GM12878 (cell line): ENCODE measurements around the gene RETREG1.

ENCODE experiments used
- EP300 ChIP-seq, 2 experiments: fragments of 150-350 bp in 1 of 2; IDR thresholded peaks; 2 replicates each; pipeline ENCODE4 v1.6.1; 2011 to 2012; ENCODE audit warnings: low read depth in 2 of 2, low read length in 2 of 2, borderline replicate concordance in 1 of 2, improper control_type of control experiment in 1 of 2, inconsistent platforms in 1 of 2; ENCODE audit not compliant: control insufficient read depth in 1 of 2
- JUND ChIP-seq: IDR thresholded peaks from 2 replicates; pipeline ENCODE4 v1.6.1; 2012; ENCODE audit warnings: low read depth, mild to moderate bottlenecking, low read length, improper control_type of control experiment, moderate library complexity
- MXI1 ChIP-seq: fragments of 150-350 bp; IDR thresholded peaks from 2 replicates; pipeline ENCODE4 v1.6.1; 2011; ENCODE audit warnings: low read depth, mild to moderate bottlenecking, inconsistent platforms, low read length, improper control_type of control experiment
- NR2C2 ChIP-seq: IDR thresholded peaks from 2 replicates; pipeline ENCODE4 v1.6.1; 2011; ENCODE audit warnings: borderline replicate concordance, low read depth; ENCODE audit not compliant: control insufficient read depth, insufficient read length
- POLR2A ChIP-seq: IDR thresholded peaks from 2 replicates; pipeline ENCODE4 v1.6.1; 2011; ENCODE audit warnings: low read depth, mild to moderate bottlenecking, low read length
- SMC3 ChIP-seq: IDR thresholded peaks from 2 replicates; pipeline ENCODE4 v1.6.1; 2011; ENCODE audit warnings: low read length, improper control_type of control experiment, borderline replicate concordance
- STAT3 ChIP-seq: IDR thresholded peaks from 2 replicates; pipeline ENCODE4 v1.6.1; 2011; ENCODE audit warnings: low read depth, low read length, improper control_type of control experiment
- TF ChIP-seq, protein P1 (sequence below): fragments of 450-650 bp; IDR thresholded peaks from 2 replicates; pipeline ENCODE4 v1.6.1; 2017; ENCODE audit warnings: mild to moderate bottlenecking
- TF ChIP-seq, protein P2 (sequence below), 3 experiments: IDR thresholded peaks in 2 of 3; conservative IDR thresholded peaks in 1 of 3; 2 replicates each; pipeline ENCODE4 v1.5.1; 2011; ENCODE audit warnings: low read depth in 3 of 3, low read length in 3 of 3, mild to moderate bottlenecking in 3 of 3, control low read depth in 2 of 3, moderate library complexity in 2 of 3, inconsistent platforms in 1 of 3, mixed read lengths in 1 of 3; ENCODE audit not compliant: control insufficient read depth in 2 of 3, insufficient read depth in 1 of 3; ENCODE audit errors: extremely low read depth in 1 of 3
- TF ChIP-seq, protein P3 (sequence below): fragments of 450-650 bp; IDR thresholded peaks from 2 replicates; pipeline ENCODE4 v1.6.1; 2017; ENCODE audit warnings: mild to moderate bottlenecking, low read depth, inconsistent platforms; ENCODE audit not compliant: poor library complexity, severe bottlenecking
- TF ChIP-seq, protein P4 (sequence below): IDR thresholded peaks from 2 replicates; pipeline ENCODE4 v1.6.1; 2012; ENCODE audit warnings: mild to moderate bottlenecking, low read depth, low read length

DNA sequence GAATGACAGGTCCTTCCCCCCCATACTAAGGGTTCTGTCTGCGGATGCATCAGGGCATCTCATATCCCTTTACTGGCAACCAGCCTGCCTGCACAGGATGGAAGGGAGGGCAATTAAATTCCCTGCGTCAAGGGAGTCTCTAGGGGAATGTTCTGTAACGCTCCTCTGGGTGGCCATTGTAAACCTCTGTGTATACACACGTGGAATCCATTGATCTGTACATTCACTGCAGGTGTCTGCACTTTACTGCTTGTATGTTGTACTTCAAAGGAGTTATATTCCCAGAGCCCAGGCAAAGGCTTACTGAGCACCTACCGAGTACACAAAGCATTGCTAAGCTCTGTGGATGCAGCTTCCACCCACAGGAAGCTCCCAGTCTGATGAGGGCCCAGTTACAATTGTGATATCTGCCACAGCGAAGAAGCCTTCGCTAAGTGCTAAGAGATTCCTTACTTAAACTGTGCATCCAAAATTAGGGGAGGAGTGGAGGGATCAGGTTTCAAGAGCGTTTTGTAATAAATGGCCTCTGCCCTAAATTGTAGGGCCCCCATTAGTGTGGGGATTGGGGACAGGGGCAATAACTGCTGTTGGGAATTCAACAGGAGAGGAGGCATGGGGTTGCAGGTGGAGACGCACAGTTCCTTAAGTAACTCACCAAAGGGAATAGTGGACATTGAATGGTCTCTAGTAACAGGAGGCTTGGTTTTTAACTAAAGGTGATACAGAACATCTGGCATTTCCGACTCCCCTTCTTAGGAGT, 1.5 kb upstream of the RETREG1 start:
- TF ChIP-seq POLR2A = no peak
- TF ChIP-seq, protein P1, sequence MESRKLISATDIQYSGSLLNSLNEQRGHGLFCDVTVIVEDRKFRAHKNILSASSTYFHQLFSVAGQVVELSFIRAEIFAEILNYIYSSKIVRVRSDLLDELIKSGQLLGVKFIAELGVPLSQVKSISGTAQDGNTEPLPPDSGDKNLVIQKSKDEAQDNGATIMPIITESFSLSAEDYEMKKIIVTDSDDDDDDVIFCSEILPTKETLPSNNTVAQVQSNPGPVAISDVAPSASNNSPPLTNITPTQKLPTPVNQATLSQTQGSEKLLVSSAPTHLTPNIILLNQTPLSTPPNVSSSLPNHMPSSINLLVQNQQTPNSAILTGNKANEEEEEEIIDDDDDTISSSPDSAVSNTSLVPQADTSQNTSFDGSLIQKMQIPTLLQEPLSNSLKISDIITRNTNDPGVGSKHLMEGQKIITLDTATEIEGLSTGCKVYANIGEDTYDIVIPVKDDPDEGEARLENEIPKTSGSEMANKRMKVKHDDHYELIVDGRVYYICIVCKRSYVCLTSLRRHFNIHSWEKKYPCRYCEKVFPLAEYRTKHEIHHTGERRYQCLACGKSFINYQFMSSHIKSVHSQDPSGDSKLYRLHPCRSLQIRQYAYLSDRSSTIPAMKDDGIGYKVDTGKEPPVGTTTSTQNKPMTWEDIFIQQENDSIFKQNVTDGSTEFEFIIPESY = no peak
- TF ChIP-seq, protein P2, sequence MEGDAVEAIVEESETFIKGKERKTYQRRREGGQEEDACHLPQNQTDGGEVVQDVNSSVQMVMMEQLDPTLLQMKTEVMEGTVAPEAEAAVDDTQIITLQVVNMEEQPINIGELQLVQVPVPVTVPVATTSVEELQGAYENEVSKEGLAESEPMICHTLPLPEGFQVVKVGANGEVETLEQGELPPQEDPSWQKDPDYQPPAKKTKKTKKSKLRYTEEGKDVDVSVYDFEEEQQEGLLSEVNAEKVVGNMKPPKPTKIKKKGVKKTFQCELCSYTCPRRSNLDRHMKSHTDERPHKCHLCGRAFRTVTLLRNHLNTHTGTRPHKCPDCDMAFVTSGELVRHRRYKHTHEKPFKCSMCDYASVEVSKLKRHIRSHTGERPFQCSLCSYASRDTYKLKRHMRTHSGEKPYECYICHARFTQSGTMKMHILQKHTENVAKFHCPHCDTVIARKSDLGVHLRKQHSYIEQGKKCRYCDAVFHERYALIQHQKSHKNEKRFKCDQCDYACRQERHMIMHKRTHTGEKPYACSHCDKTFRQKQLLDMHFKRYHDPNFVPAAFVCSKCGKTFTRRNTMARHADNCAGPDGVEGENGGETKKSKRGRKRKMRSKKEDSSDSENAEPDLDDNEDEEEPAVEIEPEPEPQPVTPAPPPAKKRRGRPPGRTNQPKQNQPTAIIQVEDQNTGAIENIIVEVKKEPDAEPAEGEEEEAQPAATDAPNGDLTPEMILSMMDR (IDR thresholded peaks at IDR 0.05 in 2 of 3, conservative IDR thresholded peaks at IDR 0.05 in 1 of 3; ENCODE audit: control insufficient read depth in 2 of 3, extremely low read depth in 1 of 3, insufficient read depth in 1 of 3, low read depth in 3 of 3, low read length in 3 of 3) = no peak
- TF ChIP-seq MXI1 = no peak
- TF ChIP-seq, protein P3, sequence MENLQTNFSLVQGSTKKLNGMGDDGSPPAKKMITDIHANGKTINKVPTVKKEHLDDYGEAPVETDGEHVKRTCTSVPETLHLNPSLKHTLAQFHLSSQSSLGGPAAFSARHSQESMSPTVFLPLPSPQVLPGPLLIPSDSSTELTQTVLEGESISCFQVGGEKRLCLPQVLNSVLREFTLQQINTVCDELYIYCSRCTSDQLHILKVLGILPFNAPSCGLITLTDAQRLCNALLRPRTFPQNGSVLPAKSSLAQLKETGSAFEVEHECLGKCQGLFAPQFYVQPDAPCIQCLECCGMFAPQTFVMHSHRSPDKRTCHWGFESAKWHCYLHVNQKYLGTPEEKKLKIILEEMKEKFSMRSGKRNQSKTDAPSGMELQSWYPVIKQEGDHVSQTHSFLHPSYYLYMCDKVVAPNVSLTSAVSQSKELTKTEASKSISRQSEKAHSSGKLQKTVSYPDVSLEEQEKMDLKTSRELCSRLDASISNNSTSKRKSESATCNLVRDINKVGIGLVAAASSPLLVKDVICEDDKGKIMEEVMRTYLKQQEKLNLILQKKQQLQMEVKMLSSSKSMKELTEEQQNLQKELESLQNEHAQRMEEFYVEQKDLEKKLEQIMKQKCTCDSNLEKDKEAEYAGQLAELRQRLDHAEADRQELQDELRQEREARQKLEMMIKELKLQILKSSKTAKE = no peak
- no peak for TF ChIP-seq JUND
- no peak for TF ChIP-seq EP300 (IDR thresholded peaks at IDR 0.05; ENCODE audit: borderline replicate concordance in 1 of 2, control insufficient read depth in 1 of 2, low read depth in 2 of 2, low read length in 2 of 2)
- TF ChIP-seq SMC3 = no peak
- TF ChIP-seq, protein P4, sequence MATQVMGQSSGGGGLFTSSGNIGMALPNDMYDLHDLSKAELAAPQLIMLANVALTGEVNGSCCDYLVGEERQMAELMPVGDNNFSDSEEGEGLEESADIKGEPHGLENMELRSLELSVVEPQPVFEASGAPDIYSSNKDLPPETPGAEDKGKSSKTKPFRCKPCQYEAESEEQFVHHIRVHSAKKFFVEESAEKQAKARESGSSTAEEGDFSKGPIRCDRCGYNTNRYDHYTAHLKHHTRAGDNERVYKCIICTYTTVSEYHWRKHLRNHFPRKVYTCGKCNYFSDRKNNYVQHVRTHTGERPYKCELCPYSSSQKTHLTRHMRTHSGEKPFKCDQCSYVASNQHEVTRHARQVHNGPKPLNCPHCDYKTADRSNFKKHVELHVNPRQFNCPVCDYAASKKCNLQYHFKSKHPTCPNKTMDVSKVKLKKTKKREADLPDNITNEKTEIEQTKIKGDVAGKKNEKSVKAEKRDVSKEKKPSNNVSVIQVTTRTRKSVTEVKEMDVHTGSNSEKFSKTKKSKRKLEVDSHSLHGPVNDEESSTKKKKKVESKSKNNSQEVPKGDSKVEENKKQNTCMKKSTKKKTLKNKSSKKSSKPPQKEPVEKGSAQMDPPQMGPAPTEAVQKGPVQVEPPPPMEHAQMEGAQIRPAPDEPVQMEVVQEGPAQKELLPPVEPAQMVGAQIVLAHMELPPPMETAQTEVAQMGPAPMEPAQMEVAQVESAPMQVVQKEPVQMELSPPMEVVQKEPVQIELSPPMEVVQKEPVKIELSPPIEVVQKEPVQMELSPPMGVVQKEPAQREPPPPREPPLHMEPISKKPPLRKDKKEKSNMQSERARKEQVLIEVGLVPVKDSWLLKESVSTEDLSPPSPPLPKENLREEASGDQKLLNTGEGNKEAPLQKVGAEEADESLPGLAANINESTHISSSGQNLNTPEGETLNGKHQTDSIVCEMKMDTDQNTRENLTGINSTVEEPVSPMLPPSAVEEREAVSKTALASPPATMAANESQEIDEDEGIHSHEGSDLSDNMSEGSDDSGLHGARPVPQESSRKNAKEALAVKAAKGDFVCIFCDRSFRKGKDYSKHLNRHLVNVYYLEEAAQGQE = no peak
- no peak for TF ChIP-seq NR2C2
- no peak for TF ChIP-seq STAT3
